ENCODE measurements around the gene DDAH1.

The DDAH1 gene

DNA sequence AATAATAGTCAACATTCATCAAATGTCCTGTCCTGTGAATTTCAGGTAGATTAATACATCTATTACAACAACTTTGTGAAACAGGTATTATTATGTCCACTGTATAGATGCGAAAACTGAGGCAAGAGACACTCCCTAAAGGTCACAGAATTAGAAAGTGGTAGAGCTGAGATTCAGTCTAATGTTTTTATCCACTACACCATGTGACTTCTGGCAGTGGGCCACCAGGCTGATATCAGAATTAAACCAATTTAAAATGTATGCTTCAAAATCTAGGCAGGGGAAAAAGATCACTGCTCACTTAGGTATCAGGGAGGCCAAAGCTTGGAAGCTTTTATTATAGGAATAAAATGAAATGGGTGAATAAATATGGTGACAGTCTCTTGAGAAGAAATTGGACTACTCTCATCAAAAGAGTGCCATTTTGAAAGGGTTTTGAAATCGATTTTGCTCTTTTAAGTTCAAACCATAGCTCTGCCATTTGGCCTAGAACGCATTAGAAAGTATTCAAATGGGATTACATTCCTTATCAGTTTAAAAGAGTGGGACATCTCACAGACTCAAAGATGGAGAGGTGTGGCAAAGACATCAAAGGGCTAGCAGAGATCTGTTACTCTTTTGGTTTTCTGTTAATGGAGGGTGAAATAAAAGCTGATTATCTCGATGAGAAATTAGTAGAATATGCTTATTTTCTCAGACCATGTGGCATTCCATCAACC lies 1.9 kb downstream of the DDAH1 start:
- Histone ChIP-seq H3K9ac (ENCODE audit: low read length) (no peak overlapping the region), H3K27me3 (ENCODE audit: low read depth, low read length) (0 out of 2 replicates have a peak, but pooled peaks cover 2% of the 10 kb centered on the region), H3K36me3 (replicated peaks; ENCODE audit: low read depth, low read length) (no peaks in the 10 kb centered on the region), H3K4me2 (ENCODE audit: low read length) (no peak overlapping the region), H2AFZ (ENCODE audit: low read depth, low read length) (no peak overlapping the region), H3K9me3 (ENCODE audit: insufficient read depth, low read length) (no peaks in the 10 kb centered on the region), H3K79me2 (ENCODE audit: low read length) (no peaks in the 10 kb centered on the region), H4K20me1 (ENCODE audit: insufficient read depth, low read length) (no peaks in the 10 kb centered on the region), H3K27ac (ENCODE audit: low read length) (no peak overlapping the region), H3K4me3 (ENCODE audit: low read length) (no peak overlapping the region; the same call in 1 of the 2 replicates), H3K4me1 (ENCODE audit: low read length) (peaks cover 5% of the 10 kb centered on the region; the same call in 1 of the 2 replicates)
- TF ChIP-seq CTCF (IDR thresholded peaks at IDR 0.05; ENCODE audit: low read depth, low read length) (no peak), EZH2phosphoT487 (IDR thresholded peaks at IDR 0.05; ENCODE audit: low read depth) (no peak)

- no peaks in the 10 kb centered on the region for H3K36me3 ChIP-seq (replicated peaks; ENCODE audit: low read depth, low read length)
- no peak overlapping the region for H3K4me3 ChIP-seq (ENCODE audit: low read length)
- TF ChIP-seq CTCF (IDR thresholded peaks at IDR 0.05; ENCODE audit: low read depth, low read length) (no peak), EZH2phosphoT487 (IDR thresholded peaks at IDR 0.05; ENCODE audit: low read depth) (no peak)
- no peak overlapping the region for H3K27ac ChIP-seq (ENCODE audit: low read length)
- H3K79me2 ChIP-seq (ENCODE audit: low read length): no peaks in the 10 kb centered on the region
- no peak overlapping the region for H3K4me2 ChIP-seq (ENCODE audit: low read length)
- no peaks in the 10 kb centered on the region for H4K20me1 ChIP-seq (ENCODE audit: insufficient read depth, low read length)
- no peak overlapping the region for H3K9ac ChIP-seq (ENCODE audit: low read length)
- no peak overlapping the region for H2AFZ ChIP-seq (ENCODE audit: low read depth, low read length)
- 0 out of 2 replicates have a peak, but pooled peaks cover 2% of the 10 kb centered on the region for H3K27me3 ChIP-seq (ENCODE audit: low read depth, low read length)
- H3K4me1 ChIP-seq (ENCODE audit: low read length): peaks cover 5% of the 10 kb centered on the region; the same call in 1 of the 2 replicates
- no peaks in the 10 kb centered on the region for H3K9me3 ChIP-seq (ENCODE audit: insufficient read depth, low read length)
These were observed 3.6 kb downstream of the DDAH1 start for GRCh38 chr1:85461216-85461918.

DNA sequence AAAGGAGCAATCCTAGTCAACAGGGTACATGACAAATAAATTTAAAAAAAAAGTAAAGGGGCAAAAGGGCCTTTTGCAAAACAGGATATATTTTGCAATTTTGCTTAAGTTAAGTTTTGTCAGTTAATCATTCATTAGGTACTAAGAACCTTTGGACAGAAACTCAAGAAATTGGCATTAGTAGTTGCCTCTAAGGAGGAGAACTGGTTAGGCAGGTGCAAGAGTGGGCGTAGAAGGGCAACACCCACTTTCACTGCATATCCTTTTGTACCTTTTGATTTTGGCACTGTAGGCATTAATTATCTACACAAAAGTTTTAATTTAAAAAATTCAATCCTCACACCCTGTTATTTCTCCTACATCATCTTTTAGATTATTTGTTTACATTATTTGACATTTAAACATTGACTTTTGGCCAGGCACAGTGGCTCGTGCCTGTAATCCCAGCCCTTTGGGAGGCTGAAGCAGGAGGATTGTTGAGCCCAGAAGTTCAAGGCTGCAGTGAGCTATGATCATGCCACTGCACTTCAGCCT lies 4.3 kb downstream of the DDAH1 start:
- H3K79me2 ChIP-seq (ENCODE audit: low read length): no peaks in the 10 kb centered on the region
- no peaks in the 10 kb centered on the region for H3K36me3 ChIP-seq (replicated peaks; ENCODE audit: low read depth, low read length)
- no peak overlapping the region for H3K4me3 ChIP-seq (ENCODE audit: low read length)
- H3K9ac ChIP-seq (ENCODE audit: low read length): no peak overlapping the region
- H3K27me3 ChIP-seq (ENCODE audit: low read depth, low read length): 0 out of 2 replicates have a peak, but pooled peaks cover 2% of the 10 kb centered on the region
- TF ChIP-seq EZH2phosphoT487 (IDR thresholded peaks at IDR 0.05; ENCODE audit: low read depth): no peak
- no peak for TF ChIP-seq CTCF (IDR thresholded peaks at IDR 0.05; ENCODE audit: low read depth, low read length)
- H3K4me1 ChIP-seq (ENCODE audit: low read length): peaks cover 3% of the 10 kb centered on the region; the same call in 1 of the 2 replicates
- H2AFZ ChIP-seq (ENCODE audit: low read depth, low read length): no peak overlapping the region
- no peaks in the 10 kb centered on the region for H3K9me3 ChIP-seq (ENCODE audit: insufficient read depth, low read length)
- no peak overlapping the region for H3K4me2 ChIP-seq (ENCODE audit: low read length)
- H3K27ac ChIP-seq (ENCODE audit: low read length): no peak overlapping the region
- H4K20me1 ChIP-seq (ENCODE audit: insufficient read depth, low read length): no peaks in the 10 kb centered on the region

DNA sequence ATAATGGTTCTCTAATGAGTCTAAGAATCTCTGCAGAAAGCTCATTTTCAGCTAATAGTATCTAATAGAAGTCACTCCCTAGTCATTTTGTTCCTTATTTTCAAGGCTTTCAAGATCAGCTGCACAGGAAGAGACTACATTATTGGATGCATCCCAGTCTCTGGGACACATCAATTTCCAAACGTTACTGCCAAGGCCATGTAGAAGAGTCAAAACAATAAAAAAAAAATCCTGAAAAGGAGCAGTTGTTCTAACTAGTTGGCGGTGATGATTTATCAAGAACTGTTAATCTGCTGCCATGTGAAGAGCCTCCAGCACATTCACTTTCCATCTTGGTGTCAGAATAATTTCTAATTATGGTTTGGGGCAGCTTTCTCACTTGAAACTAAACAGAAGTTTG lies 5.7 kb downstream of the DDAH1 start:
- Histone ChIP-seq H3K36me3 (replicated peaks; ENCODE audit: low read depth, low read length) (no peaks in the 10 kb centered on the region), H3K9me3 (ENCODE audit: insufficient read depth, low read length) (no peaks in the 10 kb centered on the region), H2AFZ (ENCODE audit: low read depth, low read length) (no peak overlapping the region), H3K4me1 (ENCODE audit: low read length) (no peaks in the 10 kb centered on the region), H3K4me2 (ENCODE audit: low read length) (no peak overlapping the region), H4K20me1 (ENCODE audit: insufficient read depth, low read length) (no peaks in the 10 kb centered on the region), H3K79me2 (ENCODE audit: low read length) (no peaks in the 10 kb centered on the region), H3K27ac (ENCODE audit: low read length) (no peak overlapping the region), H3K4me3 (ENCODE audit: low read length) (no peak overlapping the region), H3K9ac (ENCODE audit: low read length) (no peak overlapping the region), H3K27me3 (ENCODE audit: low read depth, low read length) (0 out of 2 replicates have a peak, but pooled peaks cover 2% of the 10 kb centered on the region)
- TF ChIP-seq EZH2phosphoT487 (IDR thresholded peaks at IDR 0.05; ENCODE audit: low read depth): no peak
- no peak for TF ChIP-seq CTCF (IDR thresholded peaks at IDR 0.05; ENCODE audit: low read depth, low read length)
